K562 (cell line): ENCODE results near the gene SNAI1.

Experiments used
- ARID1B ChIP-seq: fragments of 450-650 bp; IDR thresholded peaks from 2 replicates; pipeline ENCODE4 v1.6.1; 2016; ENCODE audit warnings: antibody characterized with exemption, mild to moderate bottlenecking, inconsistent platforms
- ELK1 ChIP-seq: sonication (generic); formaldehyde crosslinking; IDR thresholded peaks from 2 replicates; pipeline ENCODE4 v1.8.1; 2022; ENCODE audit warnings: missing genetic modification reagents
- ZKSCAN1 ChIP-seq: fragments of 150-350 bp; IDR thresholded peaks from 2 replicates; pipeline ENCODE4 v1.6.1; 2016; ENCODE audit warnings: low read depth, low read length
- ZNF121 ChIP-seq: sonication (generic); formaldehyde crosslinking; conservative IDR thresholded peaks from 2 replicates; pipeline ENCODE4 v1.8.0; 2022; ENCODE audit warnings: missing genetic modification reagents
- TF ChIP-seq, protein P1 (sequence below), 2 experiments: fragments of 200-800 bp in 1 of 2; sonication (Bioruptor generic) in 1 of 2; sonication (generic) in 1 of 2; formaldehyde crosslinking in 1 of 2; IDR thresholded peaks in 1 of 2; conservative IDR thresholded peaks in 1 of 2; 2 replicates each; pipeline versions ENCODE4 v1.5.0 to v1.6.1; 2016 to 2020; ENCODE audit warnings: missing compliant biosample characterization in 1 of 2, missing genetic modification characterization in 1 of 2, missing genetic modification reagents in 1 of 2
- TF ChIP-seq, protein P2 (sequence below): fragments of 250-450 bp; sonication (Bioruptor Pico); IDR thresholded peaks from 2 replicates; pipeline ENCODE4 v1.5.0; 2020; ENCODE audit warnings: mild to moderate bottlenecking
- TF ChIP-seq, protein P3 (sequence below): fragments of 450-650 bp; IDR thresholded peaks from 2 replicates; pipeline ENCODE4 v1.6.1; 2016

- TF ChIP-seq, protein P1, sequence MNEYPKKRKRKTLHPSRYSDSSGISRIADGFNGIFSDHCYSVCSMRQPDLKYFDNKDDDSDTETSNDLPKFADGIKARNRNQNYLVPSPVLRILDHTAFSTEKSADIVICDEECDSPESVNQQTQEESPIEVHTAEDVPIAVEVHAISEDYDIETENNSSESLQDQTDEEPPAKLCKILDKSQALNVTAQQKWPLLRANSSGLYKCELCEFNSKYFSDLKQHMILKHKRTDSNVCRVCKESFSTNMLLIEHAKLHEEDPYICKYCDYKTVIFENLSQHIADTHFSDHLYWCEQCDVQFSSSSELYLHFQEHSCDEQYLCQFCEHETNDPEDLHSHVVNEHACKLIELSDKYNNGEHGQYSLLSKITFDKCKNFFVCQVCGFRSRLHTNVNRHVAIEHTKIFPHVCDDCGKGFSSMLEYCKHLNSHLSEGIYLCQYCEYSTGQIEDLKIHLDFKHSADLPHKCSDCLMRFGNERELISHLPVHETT (CRISPR knock-in tag; conservative IDR thresholded peaks at IDR 0.05 in 1 of 2, IDR thresholded peaks at IDR 0.05 in 1 of 2) = no peak
- no peak for TF ChIP-seq ZNF121
- no peak for TF ChIP-seq ZKSCAN1
- TF ChIP-seq ELK1 (CRISPR knock-in tag) = no peak
- TF ChIP-seq, protein P2, sequence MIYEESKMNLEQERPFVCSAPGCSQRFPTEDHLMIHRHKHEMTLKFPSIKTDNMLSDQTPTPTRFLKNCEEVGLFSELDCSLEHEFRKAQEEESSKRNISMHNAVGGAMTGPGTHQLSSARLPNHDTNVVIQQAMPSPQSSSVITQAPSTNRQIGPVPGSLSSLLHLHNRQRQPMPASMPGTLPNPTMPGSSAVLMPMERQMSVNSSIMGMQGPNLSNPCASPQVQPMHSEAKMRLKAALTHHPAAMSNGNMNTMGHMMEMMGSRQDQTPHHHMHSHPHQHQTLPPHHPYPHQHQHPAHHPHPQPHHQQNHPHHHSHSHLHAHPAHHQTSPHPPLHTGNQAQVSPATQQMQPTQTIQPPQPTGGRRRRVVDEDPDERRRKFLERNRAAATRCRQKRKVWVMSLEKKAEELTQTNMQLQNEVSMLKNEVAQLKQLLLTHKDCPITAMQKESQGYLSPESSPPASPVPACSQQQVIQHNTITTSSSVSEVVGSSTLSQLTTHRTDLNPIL (CRISPR knock-in tag) = no peak
- TF ChIP-seq, protein P3, sequence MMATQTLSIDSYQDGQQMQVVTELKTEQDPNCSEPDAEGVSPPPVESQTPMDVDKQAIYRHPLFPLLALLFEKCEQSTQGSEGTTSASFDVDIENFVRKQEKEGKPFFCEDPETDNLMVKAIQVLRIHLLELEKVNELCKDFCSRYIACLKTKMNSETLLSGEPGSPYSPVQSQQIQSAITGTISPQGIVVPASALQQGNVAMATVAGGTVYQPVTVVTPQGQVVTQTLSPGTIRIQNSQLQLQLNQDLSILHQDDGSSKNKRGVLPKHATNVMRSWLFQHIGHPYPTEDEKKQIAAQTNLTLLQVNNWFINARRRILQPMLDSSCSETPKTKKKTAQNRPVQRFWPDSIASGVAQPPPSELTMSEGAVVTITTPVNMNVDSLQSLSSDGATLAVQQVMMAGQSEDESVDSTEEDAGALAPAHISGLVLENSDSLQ = no peak
- no peak for TF ChIP-seq ARID1B
Measured at GRCh38 chr20:49987868-49988690, 5.3 kb downstream of the SNAI1 start.
